HEK293T (cell line): ENCODE measurements around the gene IRX2.

Experiments
- FOXK2 ChIP-seq: fragments of 450-650 bp; IDR thresholded peaks from 2 replicates; pipeline ENCODE4 v1.6.1; 2016; ENCODE audit warnings: mild to moderate bottlenecking
- TARDBP ChIP-seq: fragments of 450-650 bp; IDR thresholded peaks from 2 replicates; pipeline ENCODE4 v1.6.1; 2016

DNA sequence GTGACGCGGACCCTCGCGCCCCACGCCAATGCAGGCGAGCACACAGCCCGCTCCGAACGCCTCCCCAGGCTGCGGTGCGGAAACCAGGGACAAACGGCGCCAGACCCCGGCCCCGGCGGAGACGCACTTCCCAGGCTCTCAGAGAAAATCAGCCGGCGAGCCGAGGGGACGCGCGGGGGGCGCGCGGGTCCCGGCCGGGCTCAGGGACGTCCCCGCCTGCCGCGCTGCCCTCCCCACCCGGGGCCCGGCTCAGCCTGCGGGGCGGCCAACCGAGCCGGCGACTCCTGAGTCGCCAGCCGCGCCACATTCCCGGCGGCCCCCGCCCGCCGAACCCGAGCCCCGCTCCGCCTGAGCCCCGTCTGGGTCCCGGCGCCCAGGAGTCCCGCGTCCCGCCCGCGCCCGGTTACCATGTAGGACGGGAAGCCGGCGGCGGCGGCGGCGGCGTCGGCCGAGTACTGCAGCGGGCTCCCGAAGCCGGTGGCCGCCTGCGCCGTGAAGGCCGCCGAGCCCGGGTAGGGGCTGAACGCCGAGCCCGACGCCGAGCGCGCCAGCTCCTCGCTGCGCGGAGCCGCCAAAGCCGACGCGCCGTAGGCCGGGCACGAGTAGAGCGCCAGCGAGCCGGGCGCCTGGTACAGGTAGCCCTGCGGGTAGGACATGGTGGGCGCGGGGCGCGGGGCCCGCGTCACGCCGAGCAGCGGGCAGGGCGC, 566 bp downstream of the IRX2 start:
- no peak for TF ChIP-seq TARDBP
- no peak for TF ChIP-seq FOXK2
